Germinal center (tissue), 1 donor: ENCODE data around the gene CMC2.

ENCODE experiments used
- DNase-seq: peaks from one replicate; pipeline ENCODE4 v3.0.0; 2012; ENCODE audit warnings: mixed read lengths, low spot score

The CMC2 gene

DNA sequence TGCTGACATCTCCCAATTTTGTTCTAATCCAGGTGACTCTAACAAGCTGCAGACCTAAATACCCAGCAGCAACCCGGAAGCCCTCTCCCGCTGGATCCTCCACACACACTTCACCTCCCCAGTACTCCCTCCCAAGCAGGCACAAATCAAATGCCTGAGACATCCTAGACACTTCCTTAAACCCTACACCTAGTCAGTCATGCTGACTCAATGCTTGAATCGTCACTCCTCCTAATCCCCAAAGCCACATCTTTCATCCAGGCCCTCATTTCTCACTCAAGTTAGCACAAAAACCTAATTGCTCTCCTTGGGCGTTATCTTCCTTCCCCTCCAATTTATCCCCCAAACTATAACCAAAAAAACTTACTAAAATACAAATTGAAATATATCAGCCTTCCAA is 32.7 kb downstream of the CMC2 start:
- no peak for DNase-seq

DNA sequence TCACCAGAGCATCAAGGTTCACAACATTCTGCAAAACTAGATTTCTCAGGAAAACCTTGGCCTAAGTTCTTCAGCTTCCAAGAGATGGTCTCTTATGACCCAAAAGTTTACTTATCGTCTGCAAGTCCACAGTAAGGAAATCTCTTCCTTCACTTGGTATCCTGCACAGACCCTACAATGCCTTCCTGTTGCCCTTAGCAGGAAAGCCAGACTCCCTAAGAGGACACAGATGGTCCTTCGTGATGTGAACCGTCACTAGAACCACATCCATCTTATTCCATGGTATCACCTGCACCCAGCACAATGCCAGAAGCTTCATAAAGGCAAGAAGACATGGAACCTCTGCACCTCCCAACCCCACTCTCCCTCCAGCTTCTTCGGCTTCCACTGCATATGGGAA is 34.1 kb downstream of the CMC2 start:
- DNase-seq = no peak

DNA sequence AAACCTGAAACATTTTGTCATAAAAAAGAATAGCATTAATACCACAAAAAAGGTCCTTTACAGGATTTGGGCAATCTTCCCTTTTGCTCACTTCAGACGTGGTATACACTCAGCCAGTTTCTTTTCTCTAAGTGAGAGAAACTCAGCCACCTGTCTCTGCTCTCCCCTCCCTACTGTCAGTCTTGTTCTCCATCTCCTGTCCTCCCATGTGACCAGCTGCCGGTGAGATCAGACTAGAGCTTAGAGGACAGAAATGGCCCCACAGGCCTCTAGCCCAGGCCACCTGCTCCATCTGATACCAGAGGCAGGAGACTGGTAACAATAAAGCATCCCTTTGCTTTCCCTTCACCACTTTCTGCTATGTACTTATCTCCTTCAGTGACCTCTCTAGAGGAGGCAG is 34.9 kb downstream of the CMC2 start:
- DNase-seq = no peak

DNA sequence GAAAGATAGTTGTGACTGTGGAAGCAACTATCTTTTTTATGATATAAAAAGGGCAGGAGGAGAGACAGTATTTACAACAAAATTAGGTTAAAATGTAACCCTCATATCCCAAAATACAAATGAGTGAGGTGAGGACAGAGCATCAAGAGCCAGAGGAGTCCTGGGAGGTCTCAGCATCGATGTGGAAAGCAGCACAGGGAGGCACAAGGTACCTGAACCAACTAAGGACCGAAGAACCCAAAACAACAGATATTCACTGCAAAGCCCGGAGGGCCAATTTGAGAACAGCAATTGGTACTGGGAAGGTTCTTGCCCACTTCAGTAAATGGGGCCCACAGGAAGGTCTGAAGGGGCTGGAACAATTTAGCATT is 37.6 kb downstream of the CMC2 start:
- DNase-seq = no peak

DNA sequence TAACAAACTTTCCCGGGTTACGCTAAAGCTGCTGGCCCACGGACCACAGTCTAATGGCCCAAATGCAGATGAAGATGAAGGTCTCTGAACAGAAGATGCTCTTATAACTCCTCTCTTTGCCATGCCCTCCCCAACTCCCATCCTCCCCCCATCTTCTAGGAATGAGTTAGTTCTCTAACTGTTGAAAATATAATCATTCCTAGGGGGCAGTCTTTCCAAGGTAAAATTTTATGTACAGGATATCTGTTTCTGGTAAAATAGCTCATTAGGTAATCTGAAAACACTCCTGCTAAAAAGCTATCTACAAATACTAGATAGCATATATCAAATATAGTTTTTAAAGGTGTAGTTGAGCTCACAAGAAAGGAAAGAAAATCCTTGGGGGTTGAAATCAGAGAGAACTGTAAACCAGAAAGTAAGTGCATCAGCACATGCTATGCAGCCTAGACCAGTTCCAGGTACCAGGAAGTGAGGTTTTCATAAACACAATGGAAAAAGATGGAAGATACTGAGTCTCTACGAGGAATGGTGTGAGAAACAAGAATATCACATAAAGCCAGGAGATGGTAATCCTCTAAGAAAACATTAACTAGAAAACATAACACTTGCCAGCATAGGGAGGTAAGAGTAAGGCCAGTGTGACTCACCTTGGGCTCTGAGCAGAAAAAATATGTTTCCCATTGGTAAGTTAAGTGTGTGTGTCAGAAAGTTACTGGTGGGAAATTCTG is 38.1 kb downstream of the CMC2 start:
- DNase-seq = no peak

DNA sequence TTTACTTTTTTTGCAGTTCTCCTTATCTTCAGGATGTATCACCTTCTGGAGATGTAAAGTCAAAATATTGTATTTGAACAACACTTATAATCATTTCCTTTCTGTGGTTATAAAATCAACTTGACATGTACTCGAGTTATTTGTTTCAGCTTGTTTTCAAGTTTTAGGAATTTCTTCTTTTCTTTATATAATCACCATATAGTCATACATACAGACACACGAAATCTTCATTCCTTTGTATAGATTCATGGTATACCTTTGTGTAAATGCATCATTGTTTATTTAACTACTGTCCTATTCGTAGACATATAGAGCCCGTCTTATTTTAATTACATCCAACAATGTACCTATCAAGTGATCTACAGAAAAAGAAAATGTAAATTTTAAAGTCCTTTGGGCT is 40.1 kb downstream of the CMC2 start:
- no peak for DNase-seq

DNA sequence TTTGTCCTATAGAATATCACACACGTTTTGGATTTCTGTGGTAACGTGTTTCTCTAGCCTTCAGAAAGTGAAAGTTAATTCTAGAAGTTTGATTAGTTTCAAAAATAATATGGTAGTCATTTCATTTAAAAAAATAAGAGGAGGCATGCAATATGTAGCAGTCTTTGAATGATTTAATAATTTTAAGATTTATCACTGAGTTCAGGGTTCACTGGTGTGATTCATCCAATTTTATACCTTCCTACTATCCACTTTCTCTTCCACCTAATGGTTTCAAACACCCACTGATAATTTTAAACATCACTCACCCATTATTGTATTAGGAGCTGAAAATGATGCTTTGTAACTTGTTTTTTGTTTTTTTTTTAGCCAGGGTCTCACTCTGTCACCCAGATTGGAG is 42.3 kb downstream of the CMC2 start:
- DNase-seq = no peak

DNA sequence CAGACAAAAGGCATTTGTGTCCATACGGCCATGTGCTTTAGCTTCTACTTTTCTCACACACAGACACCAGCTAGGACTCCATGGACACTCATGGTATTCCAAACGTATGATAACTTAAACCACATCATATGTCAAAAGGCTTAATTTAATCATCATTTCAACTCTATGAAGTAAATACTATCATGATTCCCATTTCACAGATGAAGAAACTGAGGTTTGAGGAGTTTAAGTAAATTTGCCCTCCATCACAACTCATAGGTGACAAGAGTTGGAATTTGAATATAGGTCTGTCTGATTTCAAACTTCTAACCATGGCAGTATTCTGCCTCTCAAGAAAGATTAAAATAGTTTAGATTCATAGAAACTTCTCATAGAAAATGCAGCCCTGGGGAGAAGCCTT is 43.8 kb downstream of the CMC2 start:
- no peak for DNase-seq

DNA sequence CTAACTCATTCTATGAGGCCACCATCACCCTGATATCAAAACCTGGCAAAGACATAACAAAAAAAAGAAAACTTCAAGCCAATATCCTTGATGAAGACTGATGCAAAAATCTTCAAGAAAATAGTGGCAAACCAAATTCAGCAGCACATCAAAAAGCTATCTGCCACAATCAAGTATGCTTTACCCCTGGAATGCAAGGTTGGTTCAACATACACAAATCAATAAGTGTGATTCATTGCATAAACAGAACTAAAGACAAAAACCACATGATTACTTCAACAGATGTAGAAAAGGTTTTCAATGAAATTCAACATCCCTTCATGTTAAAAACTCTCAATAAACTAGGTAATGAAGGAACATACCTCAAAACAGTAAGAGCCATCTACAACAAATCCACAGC is 48.4 kb downstream of the CMC2 start:
- no peak for DNase-seq

DNA sequence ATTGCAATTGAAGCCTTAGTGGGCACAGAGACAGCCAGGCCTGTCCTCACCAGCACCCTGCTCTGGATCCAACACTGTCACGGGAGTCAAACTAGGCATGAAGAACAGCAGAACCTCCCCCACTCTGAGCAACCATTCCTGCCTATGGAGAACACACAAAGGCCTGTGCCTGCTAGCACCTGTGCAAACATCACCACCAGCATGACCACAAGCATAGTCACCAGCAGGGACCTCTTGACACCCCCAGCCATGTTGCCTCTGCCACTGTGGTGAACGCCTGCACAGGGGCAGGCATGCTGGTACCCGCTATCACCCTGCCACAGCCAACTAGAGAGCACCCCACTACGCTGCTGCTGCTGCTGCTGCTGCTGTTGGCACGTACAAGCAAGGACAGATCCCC is 51.7 kb downstream of the CMC2 start:
- no peak for DNase-seq

DNA sequence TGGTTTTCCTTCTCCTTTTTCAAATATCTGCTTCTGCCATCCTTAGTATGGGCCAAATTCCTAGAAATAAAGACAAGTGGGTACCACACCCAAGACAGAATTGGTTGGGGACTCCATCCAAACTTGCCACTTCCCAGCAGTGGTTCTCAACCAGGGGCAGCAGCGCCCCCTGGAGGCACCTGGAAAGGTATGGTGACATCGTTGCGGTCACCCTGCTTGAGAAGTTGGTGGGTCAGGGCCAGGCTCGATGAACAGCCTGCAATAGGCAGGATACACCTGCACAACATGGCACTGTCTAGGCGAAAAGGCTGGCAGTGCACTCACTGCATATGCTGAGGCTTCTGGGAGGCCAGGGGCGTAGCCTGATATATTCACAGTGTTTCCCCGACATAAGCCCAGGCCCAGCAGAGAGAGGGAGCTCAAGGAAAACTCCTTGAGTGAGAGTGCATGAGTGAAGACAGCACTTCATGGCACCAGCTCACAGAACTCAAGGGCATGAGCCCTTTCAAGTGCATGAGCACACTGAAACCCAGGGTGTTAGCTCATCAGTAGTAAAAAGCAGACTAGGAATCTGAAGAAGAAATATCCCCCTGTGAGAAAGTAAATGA is 57.7 kb downstream of the CMC2 start:
- peak; percentile 28 for DNase-seq

DNA sequence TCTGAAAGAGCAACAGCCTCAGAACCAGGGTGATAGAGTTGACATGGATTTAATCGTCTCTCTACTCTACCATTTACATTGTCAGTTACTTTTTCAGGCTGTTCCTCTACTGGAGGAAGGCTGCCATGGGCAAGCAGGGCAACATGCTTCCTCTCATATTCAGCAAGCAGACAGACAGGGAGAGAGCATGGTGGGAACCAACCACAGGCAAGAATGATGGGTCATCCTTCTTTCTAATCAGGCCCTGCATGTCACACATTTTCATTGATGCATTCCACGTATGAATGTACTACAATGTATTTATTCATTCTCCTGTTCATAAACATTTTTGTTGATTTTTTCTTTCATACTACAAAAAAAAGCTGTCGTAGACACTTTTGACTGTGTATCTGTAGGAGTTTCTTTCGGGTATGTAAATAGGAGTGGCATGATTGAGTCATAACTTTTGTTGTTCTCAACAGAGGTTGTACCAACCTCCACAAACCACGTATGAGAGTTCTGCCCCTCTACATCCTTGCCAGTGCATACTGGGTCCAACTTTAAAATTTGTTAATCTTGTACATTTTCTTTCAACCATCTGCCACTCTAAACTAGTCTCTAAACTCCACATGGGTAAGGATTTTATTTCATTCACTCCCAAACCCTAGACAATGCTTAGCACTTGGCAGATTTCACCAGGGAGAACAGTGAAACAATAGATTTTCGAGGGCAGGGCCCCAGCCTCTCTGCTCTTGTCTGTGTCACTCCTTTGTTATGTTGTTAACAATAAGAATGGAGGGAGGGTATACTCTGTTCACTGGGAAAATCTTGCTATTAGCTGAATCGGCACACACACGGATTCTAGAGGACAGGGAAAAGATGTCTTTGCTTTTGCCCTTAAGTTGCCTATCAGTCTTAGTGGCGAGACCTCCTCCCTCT is 58.7 kb downstream of the CMC2 start:
- no peak for DNase-seq

DNA sequence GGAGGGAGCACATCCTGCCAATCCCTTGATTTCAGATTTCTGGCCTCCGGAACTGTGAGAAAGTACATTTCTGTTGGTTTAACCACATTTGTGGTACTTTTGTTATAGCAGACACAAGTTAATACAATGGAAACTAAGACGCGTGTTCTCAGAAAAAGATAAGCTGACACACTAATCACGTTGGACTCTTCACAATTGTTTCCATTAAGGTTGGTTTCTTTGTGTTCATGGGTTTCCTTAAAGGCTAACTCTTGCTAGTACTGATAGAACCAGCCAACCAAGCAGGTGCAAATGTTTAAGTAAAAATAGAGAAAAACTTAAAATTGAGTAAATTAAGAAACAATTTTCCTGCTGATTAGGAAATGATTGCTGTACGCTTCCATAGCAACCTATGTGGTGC is 59.4 kb downstream of the CMC2 start:
- DNase-seq = no peak

DNA sequence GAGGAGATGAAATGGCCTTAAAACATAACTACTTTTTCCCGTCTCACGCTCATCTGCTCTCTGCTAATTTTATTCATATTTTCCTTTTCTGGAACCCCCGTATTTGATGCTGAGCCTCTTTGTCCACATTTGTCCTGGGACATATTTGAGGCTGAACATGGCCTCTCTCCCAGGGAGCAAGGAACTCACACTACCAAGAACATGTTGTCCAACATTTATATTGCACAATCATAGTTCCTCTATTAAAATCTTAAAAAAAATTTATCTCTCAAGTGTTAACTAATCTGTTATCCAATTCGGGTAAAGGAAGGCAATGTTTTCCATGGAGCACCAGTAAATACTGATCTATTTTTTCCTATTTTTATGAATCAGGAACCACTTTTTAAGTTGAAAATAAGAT is 60.2 kb downstream of the CMC2 start:
- DNase-seq = no peak

DNA sequence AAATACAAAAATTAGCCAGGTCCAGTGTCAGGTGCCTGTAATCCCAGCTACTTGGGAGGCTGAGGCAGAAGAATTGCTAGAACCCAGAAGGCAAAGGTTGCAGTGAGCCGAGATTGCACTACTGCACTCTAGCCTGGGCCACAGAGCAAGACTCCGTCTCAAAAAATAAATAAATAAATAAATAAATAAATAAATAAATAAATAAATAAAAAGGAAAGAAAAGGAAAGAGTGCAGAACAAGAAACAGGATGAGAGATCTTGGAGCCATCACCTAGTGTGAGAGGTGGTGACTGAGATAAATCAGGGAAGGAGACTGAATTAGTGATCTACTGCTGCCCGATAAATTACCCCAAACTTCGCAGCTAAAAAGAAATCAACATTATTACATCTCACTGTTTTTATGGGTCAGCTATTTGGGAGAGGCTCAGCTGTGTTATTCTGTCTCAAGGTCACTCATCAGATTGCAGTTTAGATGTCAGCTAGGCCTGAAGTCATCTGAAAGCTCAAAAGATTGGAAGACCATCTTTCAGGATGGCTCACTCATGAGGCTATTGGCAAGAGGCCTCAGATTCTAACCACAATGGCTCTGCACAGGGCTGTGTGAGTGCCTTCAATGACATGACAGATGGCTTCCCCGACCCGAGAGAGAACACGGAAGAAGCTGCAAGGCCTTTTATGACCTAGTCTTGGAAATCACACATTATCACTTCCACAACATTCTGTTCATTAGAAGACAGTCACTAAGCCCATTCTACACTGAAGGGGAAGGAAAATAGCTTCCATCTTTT is 66.4 kb downstream of the CMC2 start:
- DNase-seq = no peak

DNA sequence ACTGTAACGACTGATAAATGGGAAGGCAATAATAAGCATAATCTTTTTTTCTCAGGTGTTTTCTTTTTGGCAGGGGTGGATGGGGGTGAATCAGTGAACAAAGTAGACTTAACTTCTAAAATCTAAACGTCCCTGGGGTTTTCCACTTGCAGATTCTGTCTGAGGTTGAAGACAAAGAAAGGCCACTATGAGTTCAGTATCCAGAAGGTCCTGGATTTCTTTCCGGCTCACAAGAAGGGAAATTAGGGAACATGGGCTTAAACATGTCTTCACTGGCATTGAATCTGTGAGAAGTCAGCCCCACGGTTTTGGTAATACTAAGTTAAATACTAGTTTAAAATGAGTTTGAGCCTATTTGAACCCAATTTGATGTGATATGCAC is 67.8 kb downstream of the CMC2 start:
- DNase-seq = no peak

DNA sequence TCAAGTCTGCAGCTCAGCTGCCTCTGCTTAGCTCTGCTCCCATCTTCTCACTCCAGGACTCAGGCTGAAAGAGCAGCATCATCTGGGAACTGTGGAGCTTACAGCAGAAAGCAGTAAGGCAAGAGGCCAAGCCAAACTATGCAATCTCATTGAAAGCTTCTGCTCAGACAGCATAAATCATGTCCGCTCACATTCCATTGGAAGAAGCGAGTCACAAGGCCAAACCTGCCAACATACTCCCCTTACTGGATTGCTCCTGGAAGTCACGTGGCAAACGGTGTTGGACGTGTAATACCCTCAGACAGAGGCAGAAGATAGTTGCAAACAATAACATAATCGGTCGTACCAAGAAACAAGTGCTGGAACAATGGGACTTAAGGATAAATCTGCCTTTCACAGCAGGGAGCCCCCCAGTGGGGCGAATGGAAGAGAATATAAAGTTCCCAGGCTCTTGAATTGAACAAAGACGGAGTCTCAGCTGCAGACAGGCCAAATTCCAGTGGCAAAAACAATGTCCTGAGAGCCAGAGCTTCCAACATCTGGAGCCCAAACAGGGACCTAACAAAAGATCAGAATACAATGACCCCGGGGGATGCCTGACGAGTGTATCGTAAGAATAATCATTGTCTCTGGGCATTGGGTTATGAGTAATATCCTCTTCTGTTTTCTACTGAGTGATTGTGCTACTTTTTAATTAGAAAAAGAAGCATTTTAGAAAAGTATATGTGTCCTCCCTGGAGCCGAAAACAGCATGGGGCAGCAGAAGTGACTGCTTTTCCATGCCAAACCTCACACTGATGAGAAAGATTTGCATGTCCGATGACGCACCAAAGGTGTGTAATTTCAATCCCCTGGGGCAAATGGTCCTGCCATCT is 68.4 kb downstream of the CMC2 start:
- DNase-seq = no peak

DNA sequence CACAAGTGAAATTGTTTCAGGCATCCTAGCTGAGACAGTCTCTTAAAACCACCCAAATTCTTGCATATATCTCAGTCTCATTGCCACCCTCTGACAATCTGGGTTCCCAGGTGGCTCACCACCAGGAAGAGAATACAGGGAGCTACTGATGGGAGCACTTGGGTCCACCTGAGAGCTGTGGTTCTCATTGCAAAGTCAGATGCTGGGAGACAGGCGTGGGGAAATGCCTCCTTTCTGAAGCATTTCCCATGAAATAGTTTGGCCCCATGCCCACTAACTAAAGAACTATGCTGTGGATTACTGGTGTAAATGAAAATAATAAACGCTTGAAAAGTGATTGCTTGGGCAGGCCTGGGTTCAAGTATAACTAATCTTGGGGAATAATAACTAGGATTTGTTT is 70.3 kb downstream of the CMC2 start:
- DNase-seq = no peak

DNA sequence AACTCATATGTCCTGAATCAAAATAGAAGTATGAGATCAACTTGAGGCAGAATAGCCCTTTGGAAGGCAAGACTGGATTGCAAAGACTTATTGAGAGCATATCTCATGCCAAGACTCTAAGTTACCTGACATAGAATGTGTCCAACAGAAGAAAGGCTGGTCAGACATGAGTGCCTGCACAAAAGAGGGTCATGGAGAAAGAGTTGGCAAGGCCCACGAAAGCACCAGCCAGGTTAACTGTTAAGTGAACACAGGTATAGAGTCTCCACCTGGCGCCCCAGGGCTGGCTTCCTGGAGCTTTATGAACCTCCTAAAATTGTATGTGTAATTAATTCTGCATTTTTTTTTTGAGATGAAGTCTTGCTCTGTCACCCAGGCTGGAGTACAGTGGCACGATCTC is 71.0 kb downstream of the CMC2 start:
- no peak for DNase-seq

DNA sequence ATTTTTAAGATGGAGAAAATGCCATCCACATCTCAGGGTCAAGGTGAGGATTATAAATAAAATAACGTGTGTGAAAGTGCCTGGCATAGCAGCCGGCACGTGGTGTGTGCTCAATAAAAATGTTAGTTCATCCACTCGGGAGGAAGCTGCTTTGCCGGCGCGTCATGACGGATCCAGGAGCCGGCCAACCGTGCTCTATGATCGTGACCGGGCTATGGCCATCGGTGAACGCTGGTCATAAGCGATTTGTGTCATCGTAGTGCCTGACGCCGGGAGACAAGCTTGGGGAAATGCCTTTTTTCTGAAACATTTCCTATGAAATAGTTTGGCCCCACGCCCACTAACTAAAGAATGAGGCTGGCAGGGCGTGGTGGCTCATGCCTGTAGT is 74.0 kb downstream of the CMC2 start:
- no peak for DNase-seq
